HUES64 (cell line): ENCODE measurements around the gene TRIM39.
"Not testable (repeated sequence)": the region's sequence is repeated elsewhere in the genome, so short reads cannot be mapped to it uniquely, and the experiment has no call there.

ENCODE experiments used
- H3K27ac ChIP-seq: 2 replicates; pipeline ENCODE4 v1.7.0; 2013; ENCODE audit warnings: low read depth, low read length, inconsistent platforms
- H3K27me3 ChIP-seq: 2 replicates; pipeline ENCODE4 v1.6.1; 2013; ENCODE audit warnings: mild to moderate bottlenecking, low read length; ENCODE audit not compliant: insufficient read depth
- H3K36me3 ChIP-seq: 2 replicates; pipeline ENCODE4 v1.6.1; 2013; ENCODE audit warnings: mild to moderate bottlenecking, low read length; ENCODE audit not compliant: insufficient read depth
- H3K4me1 ChIP-seq: 2 replicates; pipeline ENCODE4 v1.6.1; 2013; ENCODE audit warnings: mild to moderate bottlenecking, low read length, moderate library complexity; ENCODE audit not compliant: insufficient read depth
- H3K4me3 ChIP-seq: 2 replicates; pipeline ENCODE4 v1.5.1; 2013; ENCODE audit warnings: mild to moderate bottlenecking, low read length, moderate library complexity
- H3K9ac ChIP-seq: 2 replicates; pipeline ENCODE4 v1.6.1; 2013; ENCODE audit warnings: mild to moderate bottlenecking, low read depth, low read length
- H3K9me3 ChIP-seq: 2 replicates; pipeline ENCODE4 v1.6.1; 2013; ENCODE audit warnings: low read depth, low read length; ENCODE audit not compliant: insufficient read depth
- WGBS: fragments of 150-250, 120-280 bp; methylation state at CpG from one replicate; pipeline ENCODE4 v1.1.7; 2013; ENCODE audit warnings: missing lambda C conversion rate; 5-methylcytosine and 5-hydroxymethylcytosine counted together

Gene TRIM39

DNA sequence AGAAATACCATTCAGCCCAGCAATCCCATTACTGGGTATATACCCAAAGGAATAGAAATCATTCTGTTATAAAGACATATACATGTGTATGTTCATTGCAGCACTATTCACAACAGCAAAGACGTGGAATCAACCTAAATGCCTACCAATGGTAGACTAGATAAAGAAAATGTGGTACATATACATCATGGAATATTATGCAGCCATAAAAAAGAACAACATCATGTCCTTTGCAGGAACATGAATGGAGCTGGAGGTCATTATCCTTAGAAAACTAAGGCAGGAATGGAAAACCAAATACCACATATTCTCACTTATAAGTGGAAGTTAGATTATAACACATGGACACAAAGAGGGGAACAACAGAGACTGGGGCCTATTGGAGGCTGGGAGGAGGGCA lies 42.6 kb downstream of the TRIM39 start:
- not testable (repeated sequence) for H3K36me3 ChIP-seq, H3K4me1 ChIP-seq, H3K9me3 ChIP-seq, H3K4me3 ChIP-seq, H3K27ac ChIP-seq, H3K9ac ChIP-seq
- H3K27me3 ChIP-seq, result peaks cover 25% of the 10 kb centered on the region
- no CpG with 5 or more reads among the region's 1 CpG for WGBS

DNA sequence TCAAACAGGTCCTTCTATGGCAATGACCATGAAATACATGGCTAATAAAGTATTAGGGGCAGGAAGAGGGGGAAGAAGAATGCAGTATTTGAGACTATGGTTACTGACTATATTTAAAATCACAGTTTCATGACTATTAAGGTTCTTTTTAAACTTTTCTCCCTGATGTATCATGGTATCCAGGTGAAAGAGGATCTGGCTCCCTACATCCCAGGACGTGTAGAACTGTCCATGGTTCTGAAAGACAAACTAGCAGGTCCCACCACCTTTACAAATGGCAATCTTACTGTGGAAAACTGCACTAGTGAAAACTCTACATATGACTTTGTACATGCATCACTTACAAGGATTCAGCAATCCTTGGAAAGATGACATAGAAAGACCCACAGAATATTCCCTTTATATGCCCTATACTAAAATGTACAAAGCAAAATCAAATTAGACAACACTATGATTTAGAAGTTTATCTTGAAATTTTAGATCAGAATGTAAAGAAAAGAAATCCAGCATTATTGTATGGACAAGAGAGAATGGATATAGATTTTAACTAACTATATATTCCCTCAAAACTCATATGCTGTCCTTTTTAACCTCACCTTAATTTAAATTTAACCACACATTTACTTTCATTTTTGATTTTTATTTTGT lies 51.7 kb downstream of the TRIM39 start:
- H3K27ac ChIP-seq, result no peak overlapping the region
- H3K9ac ChIP-seq, result no peak overlapping the region
- H3K4me1 ChIP-seq, result no peaks in the 10 kb centered on the region
- H3K9me3 ChIP-seq, result no peaks in the 10 kb centered on the region
- no peak overlapping the region for H3K4me3 ChIP-seq
- H3K27me3 ChIP-seq, result peaks cover 27% of the 10 kb centered on the region
- WGBS, result 0% methylated on average over 1 of the region's 1 CpG
- no peaks in the 10 kb centered on the region for H3K36me3 ChIP-seq

DNA sequence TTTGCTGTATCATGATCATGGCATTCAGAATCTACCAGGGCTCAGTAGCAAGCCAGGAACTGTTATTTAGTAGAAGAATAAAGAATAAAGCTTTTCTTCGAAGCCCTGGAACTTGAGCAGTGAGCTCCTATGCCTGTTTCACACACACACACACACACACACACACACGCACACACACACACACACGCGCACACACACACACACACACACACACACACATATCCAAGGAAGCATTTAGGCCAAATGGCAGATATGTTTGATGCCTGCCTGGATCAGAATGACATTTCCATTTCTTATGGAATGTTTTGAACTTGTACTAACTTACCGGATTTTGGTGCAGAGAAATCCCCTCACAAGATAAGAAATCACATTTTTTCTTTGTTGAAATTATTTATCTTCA lies 53.7 kb downstream of the TRIM39 start:
- H3K27me3 ChIP-seq, result peaks cover 37% of the 10 kb centered on the region
- H3K4me1 ChIP-seq, result no peaks in the 10 kb centered on the region
- no peaks in the 10 kb centered on the region for H3K36me3 ChIP-seq
- no peaks in the 10 kb centered on the region for H3K9me3 ChIP-seq
- H3K9ac ChIP-seq, result no peak overlapping the region
- 47% methylated on average over 5 of the region's 5 CpGs for WGBS
- no peak overlapping the region for H3K4me3 ChIP-seq
- H3K27ac ChIP-seq, result no peak overlapping the region

DNA sequence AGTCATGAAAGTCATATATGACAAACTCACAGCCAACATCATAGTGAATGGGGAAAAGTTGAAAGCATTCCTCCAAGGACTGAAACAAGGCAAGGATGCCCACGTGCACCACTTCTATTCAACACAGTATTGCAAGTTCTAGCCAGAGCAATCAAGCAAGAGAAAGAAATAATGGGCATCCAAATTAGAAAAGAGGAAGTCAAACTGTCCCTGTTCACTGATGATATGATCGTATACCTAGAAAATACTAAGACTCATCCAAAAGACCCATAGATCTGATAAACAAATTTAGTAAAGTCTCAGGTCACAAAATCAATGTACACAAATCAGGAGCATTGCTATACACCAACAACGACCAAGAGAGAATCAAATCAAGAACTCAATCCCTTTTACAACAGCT lies 59.4 kb downstream of the TRIM39 start:
- no peak overlapping the region for H3K27ac ChIP-seq
- WGBS, result 50% methylated on average over 3 of the region's 3 CpGs
- no peak overlapping the region for H3K9ac ChIP-seq
- no peaks in the 10 kb centered on the region for H3K9me3 ChIP-seq
- H3K27me3 ChIP-seq, result peaks cover 49% of the 10 kb centered on the region
- no peak overlapping the region for H3K4me3 ChIP-seq
- H3K4me1 ChIP-seq, result peaks cover under 1% of the 10 kb centered on the region; the same call in 1 of the 2 replicates
- no peaks in the 10 kb centered on the region for H3K36me3 ChIP-seq

DNA sequence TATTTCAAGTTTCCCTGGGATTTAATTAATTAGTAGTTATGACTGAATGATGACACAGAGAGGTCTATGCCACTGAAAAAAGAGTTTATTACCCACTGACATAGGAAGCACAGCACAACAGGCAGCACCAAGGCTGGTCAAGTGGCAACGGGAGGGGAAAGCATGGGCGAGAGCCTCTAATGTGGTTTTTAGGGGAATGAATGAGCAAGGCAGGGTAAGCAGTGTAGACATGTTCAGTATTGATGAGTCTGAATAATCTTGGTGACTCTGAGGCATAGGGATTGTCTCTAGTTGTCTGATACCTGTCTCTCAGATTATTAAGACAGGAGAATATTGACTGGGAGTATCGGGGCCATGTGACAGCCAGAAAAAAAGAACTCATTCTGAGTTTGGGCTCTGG lies 64.5 kb downstream of the TRIM39 start:
- Histone ChIP-seq H3K4me1 (peaks cover 8% of the 10 kb centered on the region), H3K27ac (no peak overlapping the region), H3K9me3 (no peaks in the 10 kb centered on the region), H3K27me3 (peaks cover 26% of the 10 kb centered on the region), H3K4me3 (no peak overlapping the region), H3K36me3 (no peaks in the 10 kb centered on the region), H3K9ac (no peak overlapping the region)
- WGBS, result 58% methylated on average over 3 of the region's 3 CpGs
